ENCODE results near the gene SHLD2.

DNA sequence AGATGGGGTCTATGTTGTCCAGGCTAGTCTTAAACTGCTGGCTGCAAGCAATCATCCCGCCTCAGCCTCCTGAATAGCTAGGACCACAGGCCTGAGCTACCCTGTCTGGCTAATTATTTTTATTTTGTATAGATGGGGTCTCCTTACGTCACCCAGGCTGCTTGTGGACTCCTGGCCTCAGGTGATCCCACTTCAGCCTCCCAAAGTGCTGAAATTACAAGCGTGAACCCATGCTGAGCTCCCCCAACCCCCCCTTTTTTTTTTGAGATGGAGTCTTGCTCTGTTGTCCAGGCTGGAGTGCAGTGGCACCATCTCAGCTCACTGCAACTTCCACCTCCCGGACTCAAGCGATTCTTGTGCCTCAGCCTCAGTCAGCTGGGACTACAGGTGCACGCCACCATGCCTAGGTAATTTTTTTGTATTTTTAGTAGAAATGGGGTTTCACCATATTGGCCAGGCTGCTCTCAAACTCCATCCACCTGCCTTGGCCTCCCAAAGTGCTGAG, 49.5 kb upstream of the SHLD2 start:
- no peak for TF ChIP-seq CBFB (CRISPR knock-in tag; IDR thresholded peaks at IDR 0.05; ENCODE audit: low read depth)
- no peak for TF ChIP-seq MAX (CRISPR knock-in tag; IDR thresholded peaks at IDR 0.05)
- no peak for TF ChIP-seq HMGXB4 (CRISPR knock-in tag; IDR thresholded peaks at IDR 0.05)
- no peak for TF ChIP-seq CTCF (IDR thresholded peaks at IDR 0.05)
- TF ChIP-seq, protein P1, sequence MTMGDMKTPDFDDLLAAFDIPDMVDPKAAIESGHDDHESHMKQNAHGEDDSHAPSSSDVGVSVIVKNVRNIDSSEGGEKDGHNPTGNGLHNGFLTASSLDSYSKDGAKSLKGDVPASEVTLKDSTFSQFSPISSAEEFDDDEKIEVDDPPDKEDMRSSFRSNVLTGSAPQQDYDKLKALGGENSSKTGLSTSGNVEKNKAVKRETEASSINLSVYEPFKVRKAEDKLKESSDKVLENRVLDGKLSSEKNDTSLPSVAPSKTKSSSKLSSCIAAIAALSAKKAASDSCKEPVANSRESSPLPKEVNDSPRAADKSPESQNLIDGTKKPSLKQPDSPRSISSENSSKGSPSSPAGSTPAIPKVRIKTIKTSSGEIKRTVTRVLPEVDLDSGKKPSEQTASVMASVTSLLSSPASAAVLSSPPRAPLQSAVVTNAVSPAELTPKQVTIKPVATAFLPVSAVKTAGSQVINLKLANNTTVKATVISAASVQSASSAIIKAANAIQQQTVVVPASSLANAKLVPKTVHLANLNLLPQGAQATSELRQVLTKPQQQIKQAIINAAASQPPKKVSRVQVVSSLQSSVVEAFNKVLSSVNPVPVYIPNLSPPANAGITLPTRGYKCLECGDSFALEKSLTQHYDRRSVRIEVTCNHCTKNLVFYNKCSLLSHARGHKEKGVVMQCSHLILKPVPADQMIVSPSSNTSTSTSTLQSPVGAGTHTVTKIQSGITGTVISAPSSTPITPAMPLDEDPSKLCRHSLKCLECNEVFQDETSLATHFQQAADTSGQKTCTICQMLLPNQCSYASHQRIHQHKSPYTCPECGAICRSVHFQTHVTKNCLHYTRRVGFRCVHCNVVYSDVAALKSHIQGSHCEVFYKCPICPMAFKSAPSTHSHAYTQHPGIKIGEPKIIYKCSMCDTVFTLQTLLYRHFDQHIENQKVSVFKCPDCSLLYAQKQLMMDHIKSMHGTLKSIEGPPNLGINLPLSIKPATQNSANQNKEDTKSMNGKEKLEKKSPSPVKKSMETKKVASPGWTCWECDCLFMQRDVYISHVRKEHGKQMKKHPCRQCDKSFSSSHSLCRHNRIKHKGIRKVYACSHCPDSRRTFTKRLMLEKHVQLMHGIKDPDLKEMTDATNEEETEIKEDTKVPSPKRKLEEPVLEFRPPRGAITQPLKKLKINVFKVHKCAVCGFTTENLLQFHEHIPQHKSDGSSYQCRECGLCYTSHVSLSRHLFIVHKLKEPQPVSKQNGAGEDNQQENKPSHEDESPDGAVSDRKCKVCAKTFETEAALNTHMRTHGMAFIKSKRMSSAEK (CRISPR knock-in tag; IDR thresholded peaks at IDR 0.05; ENCODE audit: borderline replicate concordance), result no peak
- TF ChIP-seq ESRRA (CRISPR knock-in tag; IDR thresholded peaks at IDR 0.05; ENCODE audit: borderline replicate concordance), result no peak
- TF ChIP-seq, protein P2, sequence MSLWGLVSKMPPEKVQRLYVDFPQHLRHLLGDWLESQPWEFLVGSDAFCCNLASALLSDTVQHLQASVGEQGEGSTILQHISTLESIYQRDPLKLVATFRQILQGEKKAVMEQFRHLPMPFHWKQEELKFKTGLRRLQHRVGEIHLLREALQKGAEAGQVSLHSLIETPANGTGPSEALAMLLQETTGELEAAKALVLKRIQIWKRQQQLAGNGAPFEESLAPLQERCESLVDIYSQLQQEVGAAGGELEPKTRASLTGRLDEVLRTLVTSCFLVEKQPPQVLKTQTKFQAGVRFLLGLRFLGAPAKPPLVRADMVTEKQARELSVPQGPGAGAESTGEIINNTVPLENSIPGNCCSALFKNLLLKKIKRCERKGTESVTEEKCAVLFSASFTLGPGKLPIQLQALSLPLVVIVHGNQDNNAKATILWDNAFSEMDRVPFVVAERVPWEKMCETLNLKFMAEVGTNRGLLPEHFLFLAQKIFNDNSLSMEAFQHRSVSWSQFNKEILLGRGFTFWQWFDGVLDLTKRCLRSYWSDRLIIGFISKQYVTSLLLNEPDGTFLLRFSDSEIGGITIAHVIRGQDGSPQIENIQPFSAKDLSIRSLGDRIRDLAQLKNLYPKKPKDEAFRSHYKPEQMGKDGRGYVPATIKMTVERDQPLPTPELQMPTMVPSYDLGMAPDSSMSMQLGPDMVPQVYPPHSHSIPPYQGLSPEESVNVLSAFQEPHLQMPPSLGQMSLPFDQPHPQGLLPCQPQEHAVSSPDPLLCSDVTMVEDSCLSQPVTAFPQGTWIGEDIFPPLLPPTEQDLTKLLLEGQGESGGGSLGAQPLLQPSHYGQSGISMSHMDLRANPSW (CRISPR knock-in tag; conservative IDR thresholded peaks at IDR 0.05; ENCODE audit: low read depth), result no peak
- no peak for TF ChIP-seq E2F4 (CRISPR knock-in tag; IDR thresholded peaks at IDR 0.05; ENCODE audit: borderline replicate concordance, low read depth)
- TF ChIP-seq IRF2 (CRISPR knock-in tag; IDR thresholded peaks at IDR 0.05; ENCODE audit: borderline replicate concordance, low read depth), result no peak
- TF ChIP-seq, protein P3, sequence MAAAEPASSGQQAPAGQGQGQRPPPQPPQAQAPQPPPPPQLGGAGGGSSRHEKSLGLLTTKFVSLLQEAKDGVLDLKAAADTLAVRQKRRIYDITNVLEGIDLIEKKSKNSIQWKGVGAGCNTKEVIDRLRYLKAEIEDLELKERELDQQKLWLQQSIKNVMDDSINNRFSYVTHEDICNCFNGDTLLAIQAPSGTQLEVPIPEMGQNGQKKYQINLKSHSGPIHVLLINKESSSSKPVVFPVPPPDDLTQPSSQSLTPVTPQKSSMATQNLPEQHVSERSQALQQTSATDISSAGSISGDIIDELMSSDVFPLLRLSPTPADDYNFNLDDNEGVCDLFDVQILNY (CRISPR knock-in tag; IDR thresholded peaks at IDR 0.05), result no peak
- TF ChIP-seq, protein P4, sequence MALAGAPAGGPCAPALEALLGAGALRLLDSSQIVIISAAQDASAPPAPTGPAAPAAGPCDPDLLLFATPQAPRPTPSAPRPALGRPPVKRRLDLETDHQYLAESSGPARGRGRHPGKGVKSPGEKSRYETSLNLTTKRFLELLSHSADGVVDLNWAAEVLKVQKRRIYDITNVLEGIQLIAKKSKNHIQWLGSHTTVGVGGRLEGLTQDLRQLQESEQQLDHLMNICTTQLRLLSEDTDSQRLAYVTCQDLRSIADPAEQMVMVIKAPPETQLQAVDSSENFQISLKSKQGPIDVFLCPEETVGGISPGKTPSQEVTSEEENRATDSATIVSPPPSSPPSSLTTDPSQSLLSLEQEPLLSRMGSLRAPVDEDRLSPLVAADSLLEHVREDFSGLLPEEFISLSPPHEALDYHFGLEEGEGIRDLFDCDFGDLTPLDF (CRISPR knock-in tag; IDR thresholded peaks at IDR 0.05), result no peak
- no peak for TF ChIP-seq SMAD4 (CRISPR knock-in tag; IDR thresholded peaks at IDR 0.05)

All from WTC11 (cell line).